GM23248 (cell line): ENCODE measurements around the gene VRTN.

Source experiments
- EZH2 ChIP-seq: fragments of 200-600 bp; sonication (generic); IDR thresholded peaks from 2 replicates; pipeline ENCODE4 v1.6.1; 2018; ENCODE audit warnings: antibody characterized with exemption, mild to moderate bottlenecking; ENCODE audit not compliant: insufficient read depth, poor library complexity, severe bottlenecking
- EZH2phosphoT487 ChIP-seq: fragments of 200-600 bp; sonication (generic); IDR thresholded peaks from 2 replicates; pipeline ENCODE4 v1.6.1; 2018; ENCODE audit warnings: antibody characterized with exemption, moderate library complexity, mild to moderate bottlenecking, low read depth; ENCODE audit not compliant: insufficient read depth

DNA sequence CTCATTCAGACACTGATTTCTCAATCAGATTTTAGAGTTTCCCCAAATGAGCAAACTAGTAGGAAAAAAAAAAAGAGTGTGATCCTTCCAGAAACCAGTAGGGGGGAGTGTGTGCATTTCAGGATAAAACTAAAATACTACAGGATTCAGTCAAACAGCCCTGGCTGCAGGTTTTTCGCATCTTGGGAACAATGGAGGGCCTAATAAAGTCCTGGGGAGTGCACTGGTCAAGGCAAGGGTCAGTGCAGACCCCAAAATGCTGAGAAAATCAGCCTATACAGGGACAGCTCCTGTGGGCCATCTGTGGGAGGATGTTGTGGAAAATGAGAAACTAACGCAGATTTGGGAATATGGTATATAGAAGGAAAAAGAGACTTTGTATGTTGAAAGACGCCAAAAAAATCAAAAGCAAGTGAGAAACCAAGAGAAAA lies 23.3 kb upstream of the VRTN start:
- no peak for TF ChIP-seq EZH2phosphoT487
- TF ChIP-seq EZH2 = no peak
